Uterus (tissue), 4 donors: ENCODE data around the gene VPS50. TPM values are rescaled to one million over a fixed set of nuclear protein-coding genes. Genes with fewer than 3 reads are reported as not detected.

ENCODE experiments used
- DNase-seq, 2 donors: peaks; one replicate each; pipeline ENCODE4 v3.0.0-alpha.2; 2019 to 2020
- H3K27ac ChIP-seq, 2 donors: fragments of 200-600 bp; sonication (generic); 1 replicate in 1 of 2; 2 replicates in 1 of 2; pipeline ENCODE4 v1.5.1; 2016 to 2018
- H3K27me3 ChIP-seq, 2 donors: fragments of 200-600 bp; sonication (generic); one replicate each; pipeline ENCODE4 v1.5.1; 2018 to 2019; ENCODE audit warnings: control low read depth in 1 of 2
- H3K36me3 ChIP-seq, 2 donors: fragments of 200-600 bp; sonication (generic); one replicate each; pipeline ENCODE4 v1.5.1; 2019; ENCODE audit warnings: control low read depth in 1 of 2
- H3K4me1 ChIP-seq, 2 donors: fragments of 200-600 bp; sonication (generic); one replicate each; pipeline ENCODE4 v1.5.1; 2018 to 2019; ENCODE audit warnings: control low read depth in 1 of 2
- H3K4me3 ChIP-seq, 2 donors: fragments of 200-600 bp; sonication (generic); 1 replicate in 1 of 2; 2 replicates in 1 of 2; pipeline ENCODE4 v1.5.1; 2018 to 2019; ENCODE audit warnings: mild to moderate bottlenecking in 1 of 2
- H3K9me3 ChIP-seq, 2 donors: fragments of 200-600 bp; sonication (generic); one replicate each; pipeline ENCODE4 v1.5.1; 2019; ENCODE audit warnings: control low read depth in 1 of 2
- POLR2A ChIP-seq, 2 donors: fragments of 450-650 bp; IDR thresholded peaks; one replicate each; pipeline ENCODE4 v1.6.1; 2016; ENCODE audit warnings: antibody characterized with exemption in 2 of 2, mild to moderate bottlenecking in 1 of 2, moderate library complexity in 1 of 2
- intact Hi-C: fragments of 100-400 bp; cut with DNase I; formaldehyde crosslinking; loops from one replicate; pipeline ENCODE4 v1.15.1; 2023; ENCODE audit warnings: low total_unique reads
- total RNA-seq, 4 donors: library from RNA; depleted of rRNA in 3 of 4; stranded (reverse); fragments of >200 nt in 3 of 4; gene quantifications; one replicate each; pipeline versions ENCODE4 v1.1.0 to v1.2.4, GENCODE V29; 2014 to 2023
- TF ChIP-seq, protein P1 (sequence below), 4 experiments: fragments of 200-600 bp in 2 of 4; fragments of 450-650 bp in 2 of 4; sonication (generic) in 2 of 4; IDR thresholded peaks; one replicate each; pipeline ENCODE4 v1.5.1; 2016 to 2019; ENCODE audit warnings: antibody characterized with exemption in 4 of 4, mild to moderate bottlenecking in 2 of 4, moderate library complexity in 1 of 4
- donor health status: DM: yes; HTN: yes; CAD: no.

The VPS50 gene
- total RNA-seq, 4 donors from 2014 or later, result 8.5 to 201 (median 64.6) TPM

DNA sequence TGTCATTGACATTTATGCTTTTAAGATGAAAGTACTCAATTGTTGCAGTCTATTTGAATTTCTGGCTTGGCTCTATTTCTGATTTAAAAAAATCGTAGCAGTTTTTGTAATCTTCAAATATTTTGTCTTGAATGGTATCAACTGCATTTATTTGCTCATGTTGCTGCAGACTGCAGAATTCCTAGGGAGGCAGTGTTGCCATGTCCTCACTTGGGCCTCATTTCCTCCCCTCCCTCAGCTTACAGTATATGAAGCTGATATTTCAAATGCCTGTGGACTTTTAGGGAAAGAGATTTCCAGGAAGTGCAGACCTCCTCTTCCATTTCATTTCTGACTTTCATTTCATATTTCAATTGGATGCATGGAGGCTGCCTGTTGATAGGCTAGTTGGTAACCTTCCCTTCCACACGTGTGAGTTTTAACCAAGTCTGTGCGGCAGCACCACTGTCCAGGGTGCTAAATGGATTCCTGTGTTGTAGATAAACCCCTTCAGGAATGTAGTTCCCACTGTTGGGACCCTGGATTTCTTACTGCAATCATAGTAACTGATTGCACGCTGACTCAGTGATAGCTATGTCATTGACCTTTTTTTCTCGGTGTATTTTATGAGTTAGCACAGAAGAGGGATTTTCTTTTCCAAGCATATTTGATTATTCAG lies 17.5 kb downstream of the VPS50 start:
- peaks cover 0 to 9% of the 10 kb centered on the region in 2 donors for H3K4me1 ChIP-seq
- H3K27ac ChIP-seq, result no peak overlapping the region
- no peaks in the 10 kb centered on the region for H3K9me3 ChIP-seq
- no peak overlapping the region for H3K4me3 ChIP-seq
- no peaks in the 10 kb centered on the region for H3K27me3 ChIP-seq
- intact Hi-C loops, result no loop called here
- no peak for DNase-seq
- TF ChIP-seq, protein P1, sequence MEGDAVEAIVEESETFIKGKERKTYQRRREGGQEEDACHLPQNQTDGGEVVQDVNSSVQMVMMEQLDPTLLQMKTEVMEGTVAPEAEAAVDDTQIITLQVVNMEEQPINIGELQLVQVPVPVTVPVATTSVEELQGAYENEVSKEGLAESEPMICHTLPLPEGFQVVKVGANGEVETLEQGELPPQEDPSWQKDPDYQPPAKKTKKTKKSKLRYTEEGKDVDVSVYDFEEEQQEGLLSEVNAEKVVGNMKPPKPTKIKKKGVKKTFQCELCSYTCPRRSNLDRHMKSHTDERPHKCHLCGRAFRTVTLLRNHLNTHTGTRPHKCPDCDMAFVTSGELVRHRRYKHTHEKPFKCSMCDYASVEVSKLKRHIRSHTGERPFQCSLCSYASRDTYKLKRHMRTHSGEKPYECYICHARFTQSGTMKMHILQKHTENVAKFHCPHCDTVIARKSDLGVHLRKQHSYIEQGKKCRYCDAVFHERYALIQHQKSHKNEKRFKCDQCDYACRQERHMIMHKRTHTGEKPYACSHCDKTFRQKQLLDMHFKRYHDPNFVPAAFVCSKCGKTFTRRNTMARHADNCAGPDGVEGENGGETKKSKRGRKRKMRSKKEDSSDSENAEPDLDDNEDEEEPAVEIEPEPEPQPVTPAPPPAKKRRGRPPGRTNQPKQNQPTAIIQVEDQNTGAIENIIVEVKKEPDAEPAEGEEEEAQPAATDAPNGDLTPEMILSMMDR (IDR thresholded peaks at IDR 0.05), result no peak
- no peak for TF ChIP-seq POLR2A (IDR thresholded peaks at IDR 0.05)
- H3K36me3 ChIP-seq, result no peaks in the 10 kb centered on the region

DNA sequence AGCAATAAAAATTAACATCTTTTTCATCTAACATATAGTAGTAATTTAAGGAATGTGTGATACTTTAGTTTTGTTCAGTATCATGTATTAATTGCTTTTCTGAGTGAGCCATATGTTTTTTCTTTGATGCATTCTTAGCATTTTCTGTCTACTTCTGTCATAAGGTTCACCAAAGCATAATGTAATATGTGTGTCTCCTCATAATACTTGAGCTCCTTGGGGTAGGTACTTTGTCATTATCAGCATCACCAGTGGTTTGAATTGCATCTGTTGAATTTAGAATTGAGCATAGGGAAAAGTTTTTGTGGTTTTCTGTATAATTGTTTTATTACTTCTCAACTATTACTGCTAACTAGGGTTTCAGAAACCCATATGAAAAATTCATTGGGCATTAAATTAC lies 26.5 kb downstream of the VPS50 start:
- no peak for TF ChIP-seq POLR2A (IDR thresholded peaks at IDR 0.05)
- TF ChIP-seq, protein P1 (IDR thresholded peaks at IDR 0.05), result no peak
- Histone ChIP-seq H3K4me3 (no peak overlapping the region), H3K4me1 (no peaks in the 10 kb centered on the region), H3K36me3 (no peaks in the 10 kb centered on the region), H3K27me3 (no peaks in the 10 kb centered on the region), H3K27ac (no peak overlapping the region), H3K9me3 (no peaks in the 10 kb centered on the region)
- intact Hi-C loops, result no loop called here
- no peak for DNase-seq

DNA sequence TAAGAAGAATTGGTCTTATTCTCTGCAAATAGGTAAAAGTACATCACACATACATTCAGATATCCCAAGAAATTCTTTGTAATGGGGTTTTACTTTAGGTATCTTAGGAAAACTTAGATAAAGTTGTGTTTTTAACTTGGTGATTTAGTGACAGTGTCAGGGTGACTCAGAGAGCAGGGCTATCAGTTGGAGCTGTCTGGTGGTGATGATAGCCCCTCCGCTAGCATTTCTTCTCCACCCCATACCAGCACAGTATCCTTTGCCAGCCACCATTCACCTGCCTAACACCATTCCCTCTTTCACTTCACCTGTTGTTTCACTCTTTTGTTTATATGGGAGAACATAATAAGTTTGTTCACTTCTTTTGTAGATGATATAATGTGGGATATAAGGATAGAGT lies 30.4 kb downstream of the VPS50 start:
- intact Hi-C loops, result no loop called here
- H3K4me1 ChIP-seq, result no peaks in the 10 kb centered on the region
- no peak overlapping the region for H3K4me3 ChIP-seq
- H3K27me3 ChIP-seq, result no peaks in the 10 kb centered on the region
- DNase-seq, result no peak
- no peak for TF ChIP-seq POLR2A (IDR thresholded peaks at IDR 0.05)
- TF ChIP-seq, protein P1 (IDR thresholded peaks at IDR 0.05), result no peak
- no peak overlapping the region for H3K27ac ChIP-seq
- no peaks in the 10 kb centered on the region for H3K36me3 ChIP-seq
- no peaks in the 10 kb centered on the region for H3K9me3 ChIP-seq

DNA sequence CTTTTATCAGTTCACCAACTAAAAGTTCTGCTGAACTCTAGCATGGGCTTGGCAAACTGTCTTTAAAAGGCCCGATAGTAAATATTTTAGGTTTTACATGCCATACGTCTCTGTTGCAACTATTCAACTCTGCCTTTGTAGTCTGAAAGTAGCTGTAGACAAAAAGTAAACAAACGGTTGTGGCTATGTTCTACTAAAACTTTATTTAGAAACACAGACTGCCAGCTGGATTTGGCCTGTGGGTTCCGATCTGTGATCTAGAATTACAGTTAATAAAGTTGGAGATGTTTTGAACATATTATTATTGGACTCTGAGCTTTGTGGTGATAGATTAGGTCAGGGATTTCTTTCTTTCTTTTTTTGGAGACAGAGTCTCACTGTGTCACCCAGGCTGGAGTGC lies 33.1 kb downstream of the VPS50 start:
- Histone ChIP-seq H3K4me1 (no peaks in the 10 kb centered on the region), H3K4me3 (no peak overlapping the region), H3K9me3 (no peaks in the 10 kb centered on the region), H3K27ac (no peak overlapping the region), H3K27me3 (no peaks in the 10 kb centered on the region), H3K36me3 (no peaks in the 10 kb centered on the region)
- TF ChIP-seq, protein P1 (IDR thresholded peaks at IDR 0.05), result no peak
- no peak for TF ChIP-seq POLR2A (IDR thresholded peaks at IDR 0.05)
- intact Hi-C loops, result no loop called here
- DNase-seq, result no peak

DNA sequence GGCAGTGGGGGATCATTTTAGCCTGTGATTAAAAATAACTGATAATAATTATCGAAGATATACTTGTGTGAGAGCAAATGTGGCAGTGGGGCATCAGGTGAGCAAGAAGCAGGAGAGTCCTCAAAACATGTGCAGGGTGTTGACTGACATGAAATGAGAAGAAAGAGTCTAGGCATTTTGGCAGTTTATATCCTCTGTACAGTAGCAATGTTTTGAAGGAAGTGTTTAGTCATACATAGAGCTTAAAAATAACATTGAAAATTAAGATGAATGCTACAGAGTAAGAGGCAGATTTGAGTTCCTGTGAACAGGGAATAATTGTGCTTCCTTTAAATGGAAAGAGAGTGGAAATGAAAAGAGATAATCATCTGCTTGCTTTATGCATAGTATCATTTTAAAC lies 47.4 kb downstream of the VPS50 start:
- no peak for DNase-seq
- intact Hi-C loops, result no loop called here
- no peaks in the 10 kb centered on the region for H3K27me3 ChIP-seq

More for the DNA sequence above, 47.4 kb downstream of the VPS50 start:
- Histone ChIP-seq H3K4me3 (no peak overlapping the region), H3K9me3 (no peaks in the 10 kb centered on the region), H3K36me3 (no peaks in the 10 kb centered on the region), H3K27ac (no peak overlapping the region), H3K4me1 (no peaks in the 10 kb centered on the region)
- no peak for TF ChIP-seq POLR2A (IDR thresholded peaks at IDR 0.05)
- TF ChIP-seq, protein P1 (IDR thresholded peaks at IDR 0.05), result no peak
